Measurements from ENCODE around the gene MINDY3.

MINDY3 gene

GRCh38 chr10:15847481-15847880, 12.8 kb downstream of the MINDY3 start:
- Histone ChIP-seq H3K4me2 (ENCODE audit: low read length) (no peak overlapping the region), H3K27me3 (ENCODE audit: control insufficient read depth, low read length) (no peaks in the 10 kb centered on the region), H3K79me2 (ENCODE audit: control insufficient read depth, low read length) (peaks cover 53% of the 10 kb centered on the region), H3K9me2 (replicated peaks; ENCODE audit: control insufficient read depth, low read length) (no peaks in the 10 kb centered on the region), H3K9me3 (ENCODE audit: control insufficient read depth, insufficient read depth, low read length) (peaks cover 13% of the 10 kb centered on the region; the same call in 1 of the 2 replicates), H3K27ac (ENCODE audit: low read depth, low read length) (no peak overlapping the region), H4K20me1 (ENCODE audit: control insufficient read depth, insufficient read depth, low read depth, low read length) (no peaks in the 10 kb centered on the region), H3K36me3 (ENCODE audit: control insufficient read depth, low read length) (peaks cover 41% of the 10 kb centered on the region), H3K4me3 (ENCODE audit: low read length) (no peak overlapping the region), H3K4me1 (ENCODE audit: control insufficient read depth, low read length) (peaks cover 13% of the 10 kb centered on the region), H3F3A (ENCODE audit: control insufficient read depth, insufficient read depth) (0 out of 2 replicates have a peak, but pooled peaks cover 4% of the 10 kb centered on the region)
- no peak for TF ChIP-seq EZH2phosphoT487 (IDR thresholded peaks at IDR 0.05; ENCODE audit: borderline replicate concordance, low read length)

- Histone ChIP-seq H3K4me2 (ENCODE audit: low read length) (no peak overlapping the region), H3K79me2 (ENCODE audit: control insufficient read depth, low read length) (peaks cover 28% of the 10 kb centered on the region), H4K20me1 (ENCODE audit: control insufficient read depth, insufficient read depth, low read depth, low read length) (no peaks in the 10 kb centered on the region), H3F3A (ENCODE audit: control insufficient read depth, insufficient read depth) (0 out of 2 replicates have a peak, but pooled peaks cover 6% of the 10 kb centered on the region), H3K27ac (ENCODE audit: low read depth, low read length) (no peak overlapping the region), H3K9me2 (replicated peaks; ENCODE audit: control insufficient read depth, low read length) (no peaks in the 10 kb centered on the region), H3K4me3 (ENCODE audit: low read length) (no peak overlapping the region), H3K27me3 (ENCODE audit: control insufficient read depth, low read length) (no peaks in the 10 kb centered on the region), H3K9me3 (ENCODE audit: control insufficient read depth, insufficient read depth, low read length) (no peaks in the 10 kb centered on the region), H3K4me1 (ENCODE audit: control insufficient read depth, low read length) (peaks cover 15% of the 10 kb centered on the region), H3K36me3 (ENCODE audit: control insufficient read depth, low read length) (peaks cover 37% of the 10 kb centered on the region)
- no peak for TF ChIP-seq EZH2phosphoT487 (IDR thresholded peaks at IDR 0.05; ENCODE audit: borderline replicate concordance, low read length)
- TF ChIP-seq, protein P1, sequence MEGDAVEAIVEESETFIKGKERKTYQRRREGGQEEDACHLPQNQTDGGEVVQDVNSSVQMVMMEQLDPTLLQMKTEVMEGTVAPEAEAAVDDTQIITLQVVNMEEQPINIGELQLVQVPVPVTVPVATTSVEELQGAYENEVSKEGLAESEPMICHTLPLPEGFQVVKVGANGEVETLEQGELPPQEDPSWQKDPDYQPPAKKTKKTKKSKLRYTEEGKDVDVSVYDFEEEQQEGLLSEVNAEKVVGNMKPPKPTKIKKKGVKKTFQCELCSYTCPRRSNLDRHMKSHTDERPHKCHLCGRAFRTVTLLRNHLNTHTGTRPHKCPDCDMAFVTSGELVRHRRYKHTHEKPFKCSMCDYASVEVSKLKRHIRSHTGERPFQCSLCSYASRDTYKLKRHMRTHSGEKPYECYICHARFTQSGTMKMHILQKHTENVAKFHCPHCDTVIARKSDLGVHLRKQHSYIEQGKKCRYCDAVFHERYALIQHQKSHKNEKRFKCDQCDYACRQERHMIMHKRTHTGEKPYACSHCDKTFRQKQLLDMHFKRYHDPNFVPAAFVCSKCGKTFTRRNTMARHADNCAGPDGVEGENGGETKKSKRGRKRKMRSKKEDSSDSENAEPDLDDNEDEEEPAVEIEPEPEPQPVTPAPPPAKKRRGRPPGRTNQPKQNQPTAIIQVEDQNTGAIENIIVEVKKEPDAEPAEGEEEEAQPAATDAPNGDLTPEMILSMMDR (IDR thresholded peaks at IDR 0.05; ENCODE audit: low read depth, low read length, poor library complexity, severe bottlenecking) = no peak
Observed at GRCh38 chr10:15844517-15844916, 15.8 kb downstream of the MINDY3 start.

DNA sequence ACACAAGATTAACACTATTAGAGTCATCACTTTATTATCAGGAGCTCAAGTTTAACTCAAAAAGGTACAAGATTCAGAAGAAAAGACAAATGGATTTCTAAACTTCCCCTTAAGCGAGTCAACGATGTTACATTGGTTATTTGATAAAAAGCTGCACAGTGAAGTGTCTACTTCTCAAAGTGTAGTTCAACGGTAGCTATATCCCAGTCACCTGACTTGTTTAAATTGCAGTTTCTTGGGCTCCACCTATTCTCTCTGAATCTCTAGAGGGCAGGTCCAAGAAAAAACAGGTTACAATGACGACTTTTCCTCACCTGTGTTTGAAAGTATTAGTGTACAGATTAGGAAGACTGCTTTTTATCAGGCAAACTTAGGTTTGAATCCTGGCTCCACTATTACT, 16.6 kb downstream of the MINDY3 start:
- no peak for TF ChIP-seq EZH2phosphoT487 (IDR thresholded peaks at IDR 0.05; ENCODE audit: borderline replicate concordance, low read length)
- TF ChIP-seq, protein P1 (IDR thresholded peaks at IDR 0.05; ENCODE audit: low read depth, low read length, poor library complexity, severe bottlenecking) = no peak
- Histone ChIP-seq H3K4me2 (ENCODE audit: low read length) (no peak overlapping the region), H3K4me1 (ENCODE audit: control insufficient read depth, low read length) (peaks cover 15% of the 10 kb centered on the region), H4K20me1 (ENCODE audit: control insufficient read depth, insufficient read depth, low read depth, low read length) (no peaks in the 10 kb centered on the region), H3K36me3 (ENCODE audit: control insufficient read depth, low read length) (peaks cover 36% of the 10 kb centered on the region), H3K9me2 (replicated peaks; ENCODE audit: control insufficient read depth, low read length) (no peaks in the 10 kb centered on the region), H3K79me2 (ENCODE audit: control insufficient read depth, low read length) (peaks cover 20% of the 10 kb centered on the region), H3F3A (ENCODE audit: control insufficient read depth, insufficient read depth) (0 out of 2 replicates have a peak, but pooled peaks cover 6% of the 10 kb centered on the region), H3K27ac (ENCODE audit: low read depth, low read length) (no peak overlapping the region), H3K9me3 (ENCODE audit: control insufficient read depth, insufficient read depth, low read length) (no peaks in the 10 kb centered on the region), H3K27me3 (ENCODE audit: control insufficient read depth, low read length) (no peaks in the 10 kb centered on the region), H3K4me3 (ENCODE audit: low read length) (no peak overlapping the region)

GRCh38 chr10:15842556-15843169, 17.6 kb downstream of the MINDY3 start:
- H3F3A ChIP-seq (ENCODE audit: control insufficient read depth, insufficient read depth) = 0 out of 2 replicates have a peak, but pooled peaks cover 6% of the 10 kb centered on the region
- H3K27me3 ChIP-seq (ENCODE audit: control insufficient read depth, low read length) = no peaks in the 10 kb centered on the region
- peaks cover 15% of the 10 kb centered on the region for H3K4me1 ChIP-seq (ENCODE audit: control insufficient read depth, low read length)
- H3K36me3 ChIP-seq (ENCODE audit: control insufficient read depth, low read length) = peaks cover 33% of the 10 kb centered on the region
- H3K27ac ChIP-seq (ENCODE audit: low read depth, low read length) = no peak overlapping the region
- H3K9me2 ChIP-seq (replicated peaks; ENCODE audit: control insufficient read depth, low read length) = no peaks in the 10 kb centered on the region
- no peak overlapping the region for H3K4me3 ChIP-seq (ENCODE audit: low read length)
- TF ChIP-seq, protein P1 (IDR thresholded peaks at IDR 0.05; ENCODE audit: low read depth, low read length, poor library complexity, severe bottlenecking) = no peak
- no peak for TF ChIP-seq EZH2phosphoT487 (IDR thresholded peaks at IDR 0.05; ENCODE audit: borderline replicate concordance, low read length)
- H4K20me1 ChIP-seq (ENCODE audit: control insufficient read depth, insufficient read depth, low read depth, low read length) = no peaks in the 10 kb centered on the region
- peaks cover 13% of the 10 kb centered on the region for H3K79me2 ChIP-seq (ENCODE audit: control insufficient read depth, low read length)
- no peak overlapping the region for H3K4me2 ChIP-seq (ENCODE audit: low read length)
- H3K9me3 ChIP-seq (ENCODE audit: control insufficient read depth, insufficient read depth, low read length) = no peaks in the 10 kb centered on the region

All from DOHH2 (cell line).